ENCODE data around the gene INSYN1.

- TF ChIP-seq, protein P1, sequence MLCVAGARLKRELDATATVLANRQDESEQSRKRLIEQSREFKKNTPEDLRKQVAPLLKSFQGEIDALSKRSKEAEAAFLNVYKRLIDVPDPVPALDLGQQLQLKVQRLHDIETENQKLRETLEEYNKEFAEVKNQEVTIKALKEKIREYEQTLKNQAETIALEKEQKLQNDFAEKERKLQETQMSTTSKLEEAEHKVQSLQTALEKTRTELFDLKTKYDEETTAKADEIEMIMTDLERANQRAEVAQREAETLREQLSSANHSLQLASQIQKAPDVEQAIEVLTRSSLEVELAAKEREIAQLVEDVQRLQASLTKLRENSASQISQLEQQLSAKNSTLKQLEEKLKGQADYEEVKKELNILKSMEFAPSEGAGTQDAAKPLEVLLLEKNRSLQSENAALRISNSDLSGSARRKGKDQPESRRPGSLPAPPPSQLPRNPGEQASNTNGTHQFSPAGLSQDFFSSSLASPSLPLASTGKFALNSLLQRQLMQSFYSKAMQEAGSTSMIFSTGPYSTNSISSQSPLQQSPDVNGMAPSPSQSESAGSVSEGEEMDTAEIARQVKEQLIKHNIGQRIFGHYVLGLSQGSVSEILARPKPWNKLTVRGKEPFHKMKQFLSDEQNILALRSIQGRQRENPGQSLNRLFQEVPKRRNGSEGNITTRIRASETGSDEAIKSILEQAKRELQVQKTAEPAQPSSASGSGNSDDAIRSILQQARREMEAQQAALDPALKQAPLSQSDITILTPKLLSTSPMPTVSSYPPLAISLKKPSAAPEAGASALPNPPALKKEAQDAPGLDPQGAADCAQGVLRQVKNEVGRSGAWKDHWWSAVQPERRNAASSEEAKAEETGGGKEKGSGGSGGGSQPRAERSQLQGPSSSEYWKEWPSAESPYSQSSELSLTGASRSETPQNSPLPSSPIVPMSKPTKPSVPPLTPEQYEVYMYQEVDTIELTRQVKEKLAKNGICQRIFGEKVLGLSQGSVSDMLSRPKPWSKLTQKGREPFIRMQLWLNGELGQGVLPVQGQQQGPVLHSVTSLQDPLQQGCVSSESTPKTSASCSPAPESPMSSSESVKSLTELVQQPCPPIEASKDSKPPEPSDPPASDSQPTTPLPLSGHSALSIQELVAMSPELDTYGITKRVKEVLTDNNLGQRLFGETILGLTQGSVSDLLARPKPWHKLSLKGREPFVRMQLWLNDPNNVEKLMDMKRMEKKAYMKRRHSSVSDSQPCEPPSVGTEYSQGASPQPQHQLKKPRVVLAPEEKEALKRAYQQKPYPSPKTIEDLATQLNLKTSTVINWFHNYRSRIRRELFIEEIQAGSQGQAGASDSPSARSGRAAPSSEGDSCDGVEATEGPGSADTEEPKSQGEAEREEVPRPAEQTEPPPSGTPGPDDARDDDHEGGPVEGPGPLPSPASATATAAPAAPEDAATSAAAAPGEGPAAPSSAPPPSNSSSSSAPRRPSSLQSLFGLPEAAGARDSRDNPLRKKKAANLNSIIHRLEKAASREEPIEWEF (CRISPR knock-in tag; IDR thresholded peaks at IDR 0.05), result no peak
- TF ChIP-seq SP1 (CRISPR knock-in tag; IDR thresholded peaks at IDR 0.05) (no peak), POLR2AphosphoS5 (IDR thresholded peaks at IDR 0.05; ENCODE audit: control insufficient read depth, insufficient read depth, low read depth, low read length) (no peak), ZKSCAN1 (IDR thresholded peaks at IDR 0.05; ENCODE audit: low read depth, low read length) (no peak; the same call in 1 of the 2 replicates), THRB (CRISPR knock-in tag; conservative IDR thresholded peaks at IDR 0.05) (no peak), ZNF551 (CRISPR knock-in tag; IDR thresholded peaks at IDR 0.05) (no peak), DPF2 (IDR thresholded peaks at IDR 0.05) (no peak), ARID1B (IDR thresholded peaks at IDR 0.05) (no peak), STAT5A (IDR thresholded peaks at IDR 0.05; ENCODE audit: borderline replicate concordance, low read length) (no peak), RNF2 (IDR thresholded peaks at IDR 0.05) (no peak), RBBP5 (IDR thresholded peaks at IDR 0.05; ENCODE audit: borderline replicate concordance, insufficient read depth, low read length, poor library complexity, severe bottlenecking) (no peak)
- TF ChIP-seq, protein P2, sequence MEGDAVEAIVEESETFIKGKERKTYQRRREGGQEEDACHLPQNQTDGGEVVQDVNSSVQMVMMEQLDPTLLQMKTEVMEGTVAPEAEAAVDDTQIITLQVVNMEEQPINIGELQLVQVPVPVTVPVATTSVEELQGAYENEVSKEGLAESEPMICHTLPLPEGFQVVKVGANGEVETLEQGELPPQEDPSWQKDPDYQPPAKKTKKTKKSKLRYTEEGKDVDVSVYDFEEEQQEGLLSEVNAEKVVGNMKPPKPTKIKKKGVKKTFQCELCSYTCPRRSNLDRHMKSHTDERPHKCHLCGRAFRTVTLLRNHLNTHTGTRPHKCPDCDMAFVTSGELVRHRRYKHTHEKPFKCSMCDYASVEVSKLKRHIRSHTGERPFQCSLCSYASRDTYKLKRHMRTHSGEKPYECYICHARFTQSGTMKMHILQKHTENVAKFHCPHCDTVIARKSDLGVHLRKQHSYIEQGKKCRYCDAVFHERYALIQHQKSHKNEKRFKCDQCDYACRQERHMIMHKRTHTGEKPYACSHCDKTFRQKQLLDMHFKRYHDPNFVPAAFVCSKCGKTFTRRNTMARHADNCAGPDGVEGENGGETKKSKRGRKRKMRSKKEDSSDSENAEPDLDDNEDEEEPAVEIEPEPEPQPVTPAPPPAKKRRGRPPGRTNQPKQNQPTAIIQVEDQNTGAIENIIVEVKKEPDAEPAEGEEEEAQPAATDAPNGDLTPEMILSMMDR (IDR thresholded peaks at IDR 0.05 in 2 of 3, conservative IDR thresholded peaks at IDR 0.05 in 1 of 3; ENCODE audit: insufficient read depth in 2 of 3, low read depth in 1 of 3, low read length in 3 of 3), result no peak
- TF ChIP-seq, protein P3, sequence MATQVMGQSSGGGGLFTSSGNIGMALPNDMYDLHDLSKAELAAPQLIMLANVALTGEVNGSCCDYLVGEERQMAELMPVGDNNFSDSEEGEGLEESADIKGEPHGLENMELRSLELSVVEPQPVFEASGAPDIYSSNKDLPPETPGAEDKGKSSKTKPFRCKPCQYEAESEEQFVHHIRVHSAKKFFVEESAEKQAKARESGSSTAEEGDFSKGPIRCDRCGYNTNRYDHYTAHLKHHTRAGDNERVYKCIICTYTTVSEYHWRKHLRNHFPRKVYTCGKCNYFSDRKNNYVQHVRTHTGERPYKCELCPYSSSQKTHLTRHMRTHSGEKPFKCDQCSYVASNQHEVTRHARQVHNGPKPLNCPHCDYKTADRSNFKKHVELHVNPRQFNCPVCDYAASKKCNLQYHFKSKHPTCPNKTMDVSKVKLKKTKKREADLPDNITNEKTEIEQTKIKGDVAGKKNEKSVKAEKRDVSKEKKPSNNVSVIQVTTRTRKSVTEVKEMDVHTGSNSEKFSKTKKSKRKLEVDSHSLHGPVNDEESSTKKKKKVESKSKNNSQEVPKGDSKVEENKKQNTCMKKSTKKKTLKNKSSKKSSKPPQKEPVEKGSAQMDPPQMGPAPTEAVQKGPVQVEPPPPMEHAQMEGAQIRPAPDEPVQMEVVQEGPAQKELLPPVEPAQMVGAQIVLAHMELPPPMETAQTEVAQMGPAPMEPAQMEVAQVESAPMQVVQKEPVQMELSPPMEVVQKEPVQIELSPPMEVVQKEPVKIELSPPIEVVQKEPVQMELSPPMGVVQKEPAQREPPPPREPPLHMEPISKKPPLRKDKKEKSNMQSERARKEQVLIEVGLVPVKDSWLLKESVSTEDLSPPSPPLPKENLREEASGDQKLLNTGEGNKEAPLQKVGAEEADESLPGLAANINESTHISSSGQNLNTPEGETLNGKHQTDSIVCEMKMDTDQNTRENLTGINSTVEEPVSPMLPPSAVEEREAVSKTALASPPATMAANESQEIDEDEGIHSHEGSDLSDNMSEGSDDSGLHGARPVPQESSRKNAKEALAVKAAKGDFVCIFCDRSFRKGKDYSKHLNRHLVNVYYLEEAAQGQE (IDR thresholded peaks at IDR 0.05; ENCODE audit: borderline replicate concordance), result no peak
- TF ChIP-seq, protein P3 (CRISPR knock-in tag; IDR thresholded peaks at IDR 0.05; ENCODE audit: low read depth), result no peak
Observed at GRCh38 chr15:73753250-73754130, at the start of gene INSYN1.

All from K562 (cell line).